GM12878 (cell line): ENCODE measurements around the gene NDOR1. TPM values are rescaled to one million over a fixed set of nuclear protein-coding genes. Genes with fewer than 3 reads are reported as not detected.

Experiments used
- ATAC-seq: fragments of 200-7000 bp; cut with Tn5 transposase; 3 replicates; pipeline ENCODE4 v1.9.1; 2020; ENCODE audit warnings: mild to moderate bottlenecking, moderate library complexity
- BruUV-seq: library from RNA; stranded (reverse); fragments of 400-500 nt; replicated peaks from 2 replicates; lab custom pipeline; 2021; lab: Mats Ljungman, UMichigan
- CTCF ChIA-PET: fragments of 300-600 bp; sonication (Branson Sonifier 250); formaldehyde crosslinking; extraction: SDS; loops from one replicate; lab custom pipeline; 2021; ENCODE audit warnings: inconsistent platforms; lab: Yijun Ruan, JAX
- POLR2A ChIA-PET: fragments of 350-600 bp; formaldehyde crosslinking; extraction: SDS; loops from one replicate; lab custom pipeline; 2021; ENCODE audit warnings: inconsistent platforms; lab: Charles Lee
- RAD21 ChIA-PET: fragments of 300-600 bp; sonication (Branson Sonifier 250); formaldehyde crosslinking; loops from one replicate; lab custom pipeline; 2023; ENCODE audit warnings: antibody characterized with exemption; ENCODE audit not compliant: unreplicated experiment; lab: Charles Lee
- SMC1A ChIA-PET: fragments of 300-600 bp; sonication (Branson Sonifier 250); formaldehyde crosslinking; loops from one replicate; lab custom pipeline; 2023; ENCODE audit not compliant: unreplicated experiment, uncharacterized antibody; lab: Charles Lee
- DNase-seq: peaks from one replicate; pipeline ENCODE4 v3.0.0-alpha.2; 2011; ENCODE audit warnings: low read depth, low spot score
- FAIRE-seq: peaks from 3 replicates; lab custom pipeline; 2011; peaks lifted over from hg19 to GRCh38; lab: Jason Lieb, UNC
- H2AFZ ChIP-seq: 2 replicates; pipeline ENCODE4 v1.6.0; 2011; ENCODE audit warnings: low read depth, low read length, control low read depth; ENCODE audit not compliant: control insufficient read depth
- H3K27ac ChIP-seq: 2 replicates; pipeline ENCODE4 v1.5.1; 2011; ENCODE audit warnings: control low read depth; ENCODE audit not compliant: control insufficient read depth, insufficient read depth
- H3K27me3 ChIP-seq, 2 experiments: replicated peaks in 1 of 2; 2 replicates each; pipeline versions ENCODE4 v1.6.0 to v1.6.1; 2011; ENCODE audit warnings: low read length in 1 of 2; ENCODE audit not compliant: control insufficient read depth in 2 of 2, insufficient read depth in 2 of 2
- H3K36me3 ChIP-seq, 2 experiments: 2 replicates each; pipeline ENCODE4 v1.5.1; 2011; ENCODE audit warnings: low read length in 1 of 2; ENCODE audit not compliant: control insufficient read depth in 2 of 2, insufficient read depth in 2 of 2
- H3K4me1 ChIP-seq: 2 replicates; pipeline ENCODE4 v1.6.1; 2011; ENCODE audit warnings: mild to moderate bottlenecking, low read length, moderate library complexity, mixed read lengths; ENCODE audit not compliant: control insufficient read depth, insufficient read depth
- H3K4me2 ChIP-seq: 2 replicates; pipeline ENCODE4 v1.6.0; 2011; ENCODE audit warnings: control low read depth; ENCODE audit not compliant: control insufficient read depth, insufficient read depth
- H3K4me3 ChIP-seq: fragments of 200-600 bp; sonication (generic); 2 replicates; pipeline ENCODE4 v1.5.1; 2016
- H3K79me2 ChIP-seq: 2 replicates; pipeline ENCODE4 v1.6.0; 2011; ENCODE audit warnings: low read length; ENCODE audit not compliant: control insufficient read depth, insufficient read depth
- H3K9ac ChIP-seq: 2 replicates; pipeline ENCODE4 v1.8.0; 2011; ENCODE audit warnings: low read length, control low read depth, mixed read lengths; ENCODE audit not compliant: control insufficient read depth, insufficient read depth
- H3K9me3 ChIP-seq: replicated peaks from 3 replicates; pipeline ENCODE4 v1.5.1; 2011; ENCODE audit warnings: mild to moderate bottlenecking, low read length; ENCODE audit not compliant: control insufficient read depth, insufficient read depth
- H4K20me1 ChIP-seq: 2 replicates; pipeline ENCODE4 v1.6.0; 2011; ENCODE audit not compliant: control insufficient read depth, insufficient read depth
- E4F1 ChIP-seq: fragments of 450-650 bp; IDR thresholded peaks from 2 replicates; pipeline ENCODE4 v1.6.1; 2018; ENCODE audit warnings: borderline replicate concordance, mild to moderate bottlenecking; ENCODE audit not compliant: partially characterized antibody
- ETV6 ChIP-seq, 2 experiments: fragments of 450-650 bp in 1 of 2; IDR thresholded peaks in 1 of 2; conservative IDR thresholded peaks in 1 of 2; 2 replicates each; pipeline ENCODE4 v1.6.1; 2014; ENCODE audit warnings: antibody characterized with exemption in 1 of 2, borderline replicate concordance in 1 of 2, low read depth in 1 of 2, mild to moderate bottlenecking in 1 of 2, moderate library complexity in 1 of 2
- EZH2 ChIP-seq: IDR thresholded peaks from 2 replicates; pipeline ENCODE4 v1.6.1; 2012; ENCODE audit warnings: low read depth, mild to moderate bottlenecking, control low read depth, inconsistent platforms, low read length, borderline replicate concordance; ENCODE audit not compliant: control insufficient read depth
- IRF3 ChIP-seq: fragments of 450-650 bp; IDR thresholded peaks from 2 replicates; pipeline ENCODE4 v1.6.1; 2014; ENCODE audit warnings: mild to moderate bottlenecking
- PAX8 ChIP-seq: fragments of 450-650 bp; IDR thresholded peaks from 2 replicates; pipeline ENCODE4 v1.6.1; 2017; ENCODE audit warnings: mild to moderate bottlenecking, moderate library complexity
- PML ChIP-seq: IDR thresholded peaks from 2 replicates; pipeline ENCODE4 v1.6.1; 2012; ENCODE audit warnings: low read length, inconsistent platforms
- SP1 ChIP-seq: IDR thresholded peaks from one replicate; pipeline ENCODE4 v1.6.1; 2011; ENCODE audit warnings: low read depth, low read length
- TARDBP ChIP-seq: IDR thresholded peaks from 2 replicates; pipeline ENCODE4 v1.6.1; 2016; ENCODE audit warnings: borderline replicate concordance
- ZNF24 ChIP-seq: fragments of 450-650 bp; IDR thresholded peaks from 2 replicates; pipeline ENCODE4 v1.6.1; 2017; ENCODE audit warnings: antibody characterized with exemption, mild to moderate bottlenecking
- ZNF274 ChIP-seq: IDR thresholded peaks from one replicate; pipeline ENCODE4 v1.8.0; 2011; ENCODE audit not compliant: insufficient read length, insufficient read depth
- WGBS: methylation state at CpG from one replicate; pipeline ENCODE4 v1.1.6; 2016; ENCODE audit warnings: low lambda C conversion rate; ENCODE audit not compliant: insufficient replicate concordance, insufficient coverage; ENCODE audit errors: missing lambda C conversion rate; 5-methylcytosine and 5-hydroxymethylcytosine counted together
- in situ Hi-C: fragments of 300-500 bp; cut with MboI; formaldehyde crosslinking; loops from 9 replicates; pipeline ENCODE4 v1.14.3; 2018; ENCODE audit warnings: mixed read lengths
- intact Hi-C: fragments of 100-400 bp; cut with micrococcal nuclease; formaldehyde crosslinking; loops from one replicate; pipeline ENCODE4 v1.14.2; 2022; ENCODE audit not compliant: unreplicated experiment
- polyA plus RNA-seq, 11 experiments: library from polyadenylated mRNA; depleted of rRNA in 4 of 11; unstranded in 6 of 11; stranded (reverse) in 5 of 11; fragments of >200 nt; fragmentation: Nextera tagmentation in 4 of 11; fragmentation: Illumina TruSeq in 1 of 11; extraction: Ambion mirVana in 4 of 11; extraction: Trizol in 1 of 11; gene quantifications; 1 replicate in 1 of 11; 2 replicates in 10 of 11; pipeline versions ENCODE4 v1.2.1 to v1.2.3, GENCODE V29; 2011 to 2016; ENCODE audit warnings: inconsistent platforms in 2 of 11, missing spikeins in 2 of 11, low read depth in 1 of 11
- total RNA-seq, 4 experiments: library from RNA; depleted of rRNA in 3 of 4; stranded (reverse); fragments of >200 nt in 3 of 4; fragmentation: Illumina TruSeq in 1 of 4; extraction: Trizol in 1 of 4; gene quantifications; 2 replicates each; pipeline versions ENCODE4 v1.2.1 to v1.2.3, GENCODE V29; 2013 to 2021

The NDOR1 gene
- total and polyA plus RNA-seq, 10 of the 15 experiments (the other 5 are each of a cell fraction or from before 2014, with no cell fraction given) = 0.04 to 32.9 (median 11.1) TPM

DNA sequence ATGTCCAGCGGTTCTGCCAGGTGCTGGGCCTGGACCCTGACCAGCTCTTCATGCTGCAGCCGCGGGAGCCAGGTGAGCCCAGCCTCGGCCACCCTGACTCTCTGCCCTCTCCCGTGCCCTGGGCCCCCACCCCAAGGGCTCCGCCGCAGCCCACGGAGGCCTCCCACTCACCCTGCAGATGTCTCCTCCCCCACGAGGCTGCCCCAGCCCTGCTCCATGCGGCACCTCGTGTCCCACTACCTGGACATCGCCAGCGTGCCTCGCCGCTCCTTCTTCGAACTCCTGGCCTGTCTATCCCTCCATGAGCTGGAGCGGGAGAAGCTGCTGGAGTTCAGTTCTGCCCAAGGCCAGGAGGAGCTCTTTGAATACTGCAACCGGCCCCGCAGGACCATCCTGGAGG is 9.1 kb downstream of the NDOR1 start:
- ChIA-PET POLR2A (interaction anchor here (1.2 kb wide), 1 partner anchor 14 kb away, joined by 4 read pairs; the partner anchor contains the start of gene TPRN), SMC1A (no interaction called here), RAD21 (no interaction called here), CTCF (interaction anchor here (1.1 kb wide), 1 partner anchor 12 kb away, joined by 3 read pairs; the partner anchor contains the start of gene RNF224)
- BruUV-seq = no TSS peak
- no peaks in the 10 kb centered on the region for H3K27me3 ChIP-seq
- no peaks in the 10 kb centered on the region for H3K4me1 ChIP-seq
- H3K9me3 ChIP-seq = no peaks in the 10 kb centered on the region
- FAIRE-seq (no peak), ATAC-seq (no peak), DNase-seq (no peak)
- no peak overlapping the region for H3K4me3 ChIP-seq
- no peak overlapping the region for H2AFZ ChIP-seq
- in situ Hi-C loops (no loop called here), intact Hi-C loops (no loop called here)
- H4K20me1 ChIP-seq = no peaks in the 10 kb centered on the region
- 93% methylated on average over 18 of the region's 19 CpGs for WGBS
- H3K79me2 ChIP-seq = no peaks in the 10 kb centered on the region
- TF ChIP-seq PAX8 = no peak
- TF ChIP-seq PML = no peak
- TF ChIP-seq SP1 = no peak
- no peak for TF ChIP-seq TARDBP
- no peak for TF ChIP-seq ZNF24
- TF ChIP-seq E4F1 = no peak
- no peak for TF ChIP-seq IRF3
- TF ChIP-seq ZNF274 = no peak
- no peak for TF ChIP-seq EZH2
- no peak for TF ChIP-seq ETV6 (conservative IDR thresholded peaks at IDR 0.05 in 1 of 2, IDR thresholded peaks at IDR 0.05 in 1 of 2; ENCODE audit: borderline replicate concordance in 1 of 2, low read depth in 1 of 2)
- H3K27ac ChIP-seq = no peak overlapping the region
- no peak overlapping the region for H3K9ac ChIP-seq
- H3K36me3 ChIP-seq = peaks cover 0 to 2% of the 10 kb centered on the region in 2 experiments; a peak in 3 of 4 replicates
- H3K4me2 ChIP-seq = no peak overlapping the region
